ENCODE measurements around the gene ANKS6. TPM values are rescaled to one million over a fixed set of nuclear protein-coding genes. Genes with fewer than 3 reads are reported as not detected.

ANKS6 gene
- total and polyA plus RNA-seq, 2 of the 8 experiments (the other 6 are each of a cell fraction or from before 2014, with no cell fraction given): 34.1 to 56.3 TPM

DNA sequence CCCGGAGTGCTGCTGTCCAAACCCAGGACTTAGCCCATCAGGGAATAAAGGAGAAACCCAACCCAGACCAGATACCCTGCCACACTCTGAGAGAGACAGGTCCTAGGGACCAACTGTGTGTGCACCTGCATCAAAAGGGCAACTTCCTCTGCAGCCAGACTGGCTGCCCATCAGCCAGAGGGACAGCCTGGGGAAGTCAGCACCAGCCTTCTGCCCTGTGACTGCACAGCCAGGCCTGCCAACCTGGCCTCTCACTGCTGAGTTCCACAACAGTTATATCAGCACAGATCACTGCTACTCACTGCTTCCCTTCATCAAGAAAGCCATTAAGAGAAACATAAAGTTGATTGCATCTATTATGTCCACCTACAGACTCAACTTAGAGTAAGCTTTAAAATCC, 105.7 kb downstream of the ANKS6 start:
- Histone ChIP-seq H3K56ac (replicated peaks; ENCODE audit: insufficient read length, low read depth, low read length) (no peak overlapping the region), H2BK120ac (replicated peaks; ENCODE audit: low read depth, low read length) (no peak overlapping the region), H3K27me3 (replicated peaks in 1 of 4; ENCODE audit: control insufficient read depth in 3 of 4, extremely low read depth in 1 of 4, insufficient read depth in 3 of 4, low read length in 3 of 4) (no peaks in the 10 kb centered on the region), H2BK12ac (ENCODE audit: low read depth, low read length) (no peak overlapping the region), H2AFZ (ENCODE audit: low read length) (no peak overlapping the region), H4K20me1 (replicated peaks in 1 of 2; ENCODE audit: control insufficient read depth in 1 of 2, insufficient read depth in 2 of 2, low read length in 2 of 2) (no peaks in the 10 kb centered on the region), H4K5ac (ENCODE audit: insufficient read length, low read depth, low read length) (no peak overlapping the region), H3K14ac (ENCODE audit: insufficient read length) (no peak overlapping the region), H2BK5ac (ENCODE audit: low read depth, low read length) (no peak overlapping the region), H4K8ac (ENCODE audit: extremely low read depth, insufficient read depth, low read length) (no peak overlapping the region), H3K79me2 (ENCODE audit: control insufficient read depth in 1 of 2, insufficient read depth in 2 of 2, low read length in 2 of 2) (no peaks in the 10 kb centered on the region), H3K27ac (ENCODE audit: low read depth, low read length) (no peak overlapping the region), H3K9me3 (ENCODE audit: insufficient read depth in 2 of 2, low read depth in 1 of 2, low read length in 1 of 2) (no peaks in the 10 kb centered on the region), H3K4me3 (ENCODE audit: extremely low read depth in 1 of 4, insufficient read depth in 2 of 4, low read depth in 3 of 4, low read length in 4 of 4) (no peak overlapping the region), H3K4me1 (replicated peaks in 1 of 4; ENCODE audit: control insufficient read depth in 3 of 4, insufficient read depth in 4 of 4, low read length in 3 of 4) (no peaks in the 10 kb centered on the region; a peak in 1 of 7 replicates), H2AK5ac (ENCODE audit: low read depth, low read length) (no peak overlapping the region), H3K79me1 (ENCODE audit: low read depth, low read length) (no peaks in the 10 kb centered on the region), H3K9ac (replicated peaks in 1 of 4; ENCODE audit: extremely low read depth in 1 of 4, low read depth in 3 of 4, low read length in 3 of 4) (no peak overlapping the region), H3K4me2 (ENCODE audit: insufficient read depth in 1 of 2, low read depth in 2 of 2, low read length in 2 of 2) (no peak overlapping the region), H4K91ac (replicated peaks; ENCODE audit: insufficient read length, low read length) (no peak overlapping the region), H3K18ac (ENCODE audit: extremely low read depth, low read length) (no peak overlapping the region), H3K36me3 (ENCODE audit: control insufficient read depth in 2 of 4, insufficient read depth in 4 of 4, low read length in 3 of 4) (no peaks in the 10 kb centered on the region), H3K4ac (replicated peaks; ENCODE audit: insufficient read length, low read depth, low read length) (no peak overlapping the region), H3K23ac (ENCODE audit: insufficient read length) (no peak overlapping the region), H2BK20ac (ENCODE audit: low read length) (no peak overlapping the region), H2BK15ac (ENCODE audit: low read length) (no peak overlapping the region), H3K23me2 (ENCODE audit: low read depth, low read length) (no peaks in the 10 kb centered on the region)
- no peak for DNase-seq (ENCODE audit: low read depth in 1 of 2, low spot score in 2 of 2)
- WGBS, 2 experiments (ENCODE audit: extremely low coverage in 1 of 2, insufficient coverage in 1 of 2, insufficient read length in 1 of 2, insufficient replicate concordance in 2 of 2, low coverage in 1 of 2, low lambda C conversion rate in 2 of 2, missing lambda C conversion rate in 1 of 2): 100% methylated on average over 1 of the region's 1 CpG; no CpG with 5 or more reads in 1 of the 2 experiments
- TF ChIP-seq EZH2 (IDR thresholded peaks at IDR 0.05; ENCODE audit: low read depth, low read length, severe bottlenecking) (no peak), BRCA1 (IDR thresholded peaks at IDR 0.05; ENCODE audit: low read depth, low read length) (no peak), RNF2 (IDR thresholded peaks at IDR 0.05; ENCODE audit: borderline replicate concordance, low read depth, low read length, missing control alignments, poor library complexity, severe bottlenecking) (no peak), SIN3A (conservative IDR thresholded peaks at IDR 0.05 in 1 of 2, IDR thresholded peaks at IDR 0.05 in 1 of 2; ENCODE audit: low read depth in 1 of 2, low read length in 2 of 2) (no peak), YY1 (IDR thresholded peaks at IDR 0.05; ENCODE audit: low read depth, low read length) (no peak), KDM1A (IDR thresholded peaks at IDR 0.05; ENCODE audit: borderline replicate concordance, low read length) (no peak), CBX8 (IDR thresholded peaks at IDR 0.05; ENCODE audit: borderline replicate concordance, low read depth, low read length) (no peak)
- ChIA-PET POLR2A (ENCODE audit: partially characterized antibody) (no interaction called here), CTCF (ENCODE audit: partially characterized antibody) (interaction anchor here (1.1 to 7.1 kb wide), 4 partner anchors 13 to 154 kb away, joined by 3 to 32 read pairs (median 4); no protein-coding TSS in a partner anchor)
- no peak for FAIRE-seq

Measured in H1 (cell line).